Skeletal muscle cell (primary cell): ENCODE data around the gene RPTOR.

ENCODE experiments used
- DNase-seq: peaks from one replicate; pipeline ENCODE4 v3.0.0-alpha.2; 2010; ENCODE audit warnings: low read depth
- H3K4me3 ChIP-seq: 2 replicates; pipeline ENCODE4 v1.5.1; 2011; ENCODE audit warnings: low read depth, mild to moderate bottlenecking, control low read depth, low read length, moderate library complexity

RPTOR gene

DNA sequence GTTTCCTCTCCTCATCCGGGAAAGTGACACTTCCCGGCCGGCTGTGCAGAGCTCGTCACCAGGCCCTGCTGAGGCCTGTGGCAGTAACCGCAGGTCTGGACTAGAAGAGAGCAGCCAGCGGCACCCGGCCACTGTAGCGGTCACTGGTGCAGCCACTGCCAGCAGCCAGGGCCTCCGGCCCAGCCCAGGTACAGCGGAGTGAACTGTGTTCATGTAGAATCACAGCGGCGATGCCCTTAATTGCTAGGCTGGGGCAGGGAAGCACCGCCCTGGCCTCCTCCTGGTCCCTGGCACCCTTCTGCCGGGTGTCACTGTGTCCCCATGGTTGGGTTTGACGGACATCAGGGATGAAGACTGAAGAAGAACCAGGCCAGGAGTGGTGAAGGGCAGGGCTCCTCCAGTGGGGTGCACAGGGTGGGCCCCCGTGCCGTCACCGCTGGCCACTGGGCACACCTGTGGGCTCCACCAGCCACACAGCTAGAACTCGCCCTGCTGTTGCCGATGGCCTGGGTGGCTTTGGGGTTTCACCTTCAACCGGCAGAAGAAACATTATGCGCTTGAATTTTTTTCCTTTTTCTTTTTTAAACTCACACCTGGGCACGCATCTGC is 281.8 kb downstream of the RPTOR start:
- no peak for DNase-seq
- H3K4me3 ChIP-seq = no peak overlapping the region

DNA sequence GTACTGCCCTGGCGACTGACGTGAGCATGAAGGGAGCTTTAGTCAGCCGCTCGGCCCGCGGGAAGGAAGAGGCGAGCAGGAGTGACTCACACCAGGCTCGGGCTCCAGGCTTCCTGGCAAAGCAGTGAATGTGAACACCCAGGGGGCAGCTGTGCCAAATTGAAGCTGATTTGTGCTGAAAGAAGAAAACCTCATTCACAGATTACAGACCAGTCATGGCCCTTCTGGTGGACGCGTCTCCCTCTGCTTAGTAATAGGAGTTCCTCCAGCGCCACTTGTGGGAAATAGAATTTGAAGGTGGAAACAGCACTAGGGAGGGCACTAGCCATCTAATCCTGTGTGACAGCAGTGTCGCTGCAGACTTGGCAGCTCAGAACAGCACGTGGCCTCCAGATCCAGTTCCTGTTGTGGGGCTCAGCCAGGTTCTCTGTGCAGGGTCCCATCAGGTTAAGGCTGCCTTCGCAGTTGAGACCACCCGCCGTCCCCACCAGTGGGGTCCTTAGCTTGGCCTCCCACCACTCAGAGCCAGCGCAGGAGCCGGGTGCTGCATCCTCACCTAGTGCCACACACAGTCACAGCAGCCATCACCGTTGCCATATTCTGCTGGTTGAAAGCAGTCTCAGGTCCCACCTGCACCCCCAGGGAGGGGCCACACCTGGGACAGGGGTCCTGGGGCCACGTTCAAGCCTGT is 282.5 kb downstream of the RPTOR start:
- DNase-seq = peak; percentile 96

DNA sequence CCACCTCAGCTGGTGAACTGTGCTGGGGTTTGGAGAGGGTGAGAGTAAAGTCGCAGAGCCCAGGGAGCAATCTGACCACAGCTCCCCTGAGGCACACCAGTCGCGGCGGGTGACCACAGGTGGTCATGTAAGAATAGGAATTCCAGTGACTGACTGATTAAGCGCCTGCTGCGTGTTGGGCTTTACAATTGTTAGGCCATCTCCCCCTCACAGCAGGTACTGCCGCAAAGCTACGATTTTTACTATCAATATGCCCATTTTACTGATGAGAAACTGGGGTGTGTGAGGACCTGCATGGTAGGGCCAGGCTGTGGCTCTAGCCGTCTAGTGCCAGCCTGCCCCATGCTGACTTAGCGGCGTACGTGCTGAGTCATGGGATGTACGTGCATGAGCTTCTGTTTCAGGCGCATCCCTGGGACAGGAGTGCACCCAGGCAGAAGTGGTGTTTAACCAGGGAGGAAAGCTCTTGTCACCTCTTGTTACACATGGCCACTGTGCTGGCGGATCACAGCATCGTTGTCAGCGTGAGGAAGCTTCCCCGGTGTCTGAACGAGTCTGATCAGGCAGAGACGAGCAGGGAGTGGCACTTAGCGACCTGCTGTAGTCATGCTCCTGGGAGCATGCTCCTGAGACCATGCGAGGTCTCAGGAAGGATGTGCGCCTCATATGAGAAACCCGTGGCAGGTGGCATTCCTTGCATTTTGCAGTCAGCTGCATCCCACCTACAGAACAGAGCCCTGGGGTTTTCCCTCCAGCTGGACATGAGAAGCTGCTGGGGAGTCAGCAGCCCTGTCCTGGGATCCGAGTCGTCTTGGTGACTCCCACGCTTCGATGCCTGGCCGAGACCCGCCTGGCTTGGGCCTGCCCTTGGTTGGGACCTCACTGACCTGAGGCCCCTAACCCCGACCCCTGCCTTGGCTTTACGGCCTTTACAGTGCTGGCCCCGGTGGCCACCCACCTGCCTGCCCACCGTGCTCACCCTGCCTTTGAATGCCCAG is 283.3 kb downstream of the RPTOR start:
- DNase-seq = no peak
- no peak overlapping the region for H3K4me3 ChIP-seq

More for the DNA sequence above, 282.5 kb downstream of the RPTOR start:
- no peak overlapping the region for H3K4me3 ChIP-seq

DNA sequence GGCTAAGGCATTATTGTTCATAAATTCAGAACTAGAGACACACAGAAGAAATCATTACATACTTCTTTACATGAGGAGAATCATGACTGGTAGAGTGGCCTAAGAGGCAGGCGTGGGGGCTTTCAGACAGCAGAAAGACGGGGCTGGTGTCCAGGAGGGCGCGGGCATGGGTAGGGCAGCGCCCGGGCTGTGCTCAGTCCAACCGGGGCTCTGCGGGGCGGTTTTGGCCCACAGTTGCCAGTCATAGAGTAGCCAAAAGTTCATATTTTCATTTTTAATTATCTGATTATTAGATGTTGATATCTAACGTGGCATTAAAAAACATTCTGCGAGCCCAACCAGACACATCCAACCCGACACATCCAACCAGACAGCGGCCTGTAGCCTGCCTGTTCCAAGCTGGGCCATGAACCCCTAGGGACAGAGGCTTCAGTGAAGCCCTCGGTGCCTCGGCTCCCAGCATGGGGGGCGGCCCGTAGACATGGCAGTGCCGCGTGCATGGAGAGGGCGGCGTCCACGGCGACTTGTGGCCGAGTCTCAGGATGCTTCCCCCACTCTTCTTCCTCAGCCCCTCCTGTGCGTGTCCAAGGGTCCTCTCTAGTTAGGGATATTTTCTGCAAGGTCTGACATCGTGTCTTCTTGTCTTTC is 284.7 kb downstream of the RPTOR start:
- no peak for DNase-seq
- H3K4me3 ChIP-seq = no peak overlapping the region

DNA sequence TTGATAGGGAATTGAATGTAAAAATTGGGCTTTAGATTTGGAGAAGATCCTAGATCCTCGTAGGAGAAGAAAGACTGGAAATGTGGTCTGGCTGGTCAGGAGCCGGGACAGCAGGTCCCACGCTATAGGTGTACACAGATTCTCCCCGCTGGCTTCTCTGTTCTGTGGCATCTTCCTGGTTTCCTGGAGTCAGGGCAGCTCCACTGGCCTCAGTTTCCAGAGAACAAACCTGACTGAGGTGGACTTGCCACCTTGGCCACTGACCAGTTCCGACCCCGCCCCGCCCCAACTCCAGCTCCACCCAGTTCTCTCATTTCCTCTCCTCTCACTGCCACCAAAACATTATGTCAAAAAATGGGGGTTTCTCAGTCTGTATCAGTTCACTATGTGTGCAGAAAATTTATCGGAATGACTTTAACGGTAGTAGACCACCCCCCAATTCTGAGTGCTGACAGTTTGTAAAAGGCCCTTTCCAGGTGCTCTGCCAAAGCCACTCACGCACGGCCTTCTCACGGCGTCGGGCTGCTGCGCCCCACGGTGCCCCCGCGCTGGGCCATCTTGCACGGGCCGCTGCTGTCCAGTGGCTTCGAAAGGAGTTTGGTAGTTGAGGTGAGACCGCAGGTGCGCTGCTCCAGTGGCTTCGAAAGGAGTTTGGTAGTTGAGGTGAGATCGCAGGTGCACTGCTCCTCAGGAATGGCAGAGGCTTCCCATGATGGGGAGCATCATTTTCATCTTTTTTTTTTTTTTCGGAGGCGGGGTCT is 285.6 kb downstream of the RPTOR start:
- H3K4me3 ChIP-seq = no peak overlapping the region
- DNase-seq = no peak

DNA sequence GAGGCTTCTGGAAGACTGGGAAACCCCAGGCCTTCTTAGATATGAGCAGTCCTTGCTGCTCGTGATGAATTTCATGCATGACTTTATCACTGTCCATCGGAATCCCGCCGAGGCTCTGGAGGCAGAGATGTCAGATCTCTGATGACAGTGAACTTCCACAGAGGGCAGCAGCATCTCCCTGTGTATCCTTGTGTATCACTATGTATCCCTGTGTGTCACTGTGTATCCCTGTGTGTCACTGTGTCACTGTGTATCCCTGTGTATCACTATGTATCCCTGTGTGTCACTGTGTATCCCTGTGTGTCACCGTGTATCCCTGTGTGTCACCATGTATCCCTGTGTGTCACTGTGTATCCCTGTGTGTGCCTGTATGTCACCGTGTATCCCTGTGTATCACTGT is 286.9 kb downstream of the RPTOR start:
- DNase-seq = no peak

DNA sequence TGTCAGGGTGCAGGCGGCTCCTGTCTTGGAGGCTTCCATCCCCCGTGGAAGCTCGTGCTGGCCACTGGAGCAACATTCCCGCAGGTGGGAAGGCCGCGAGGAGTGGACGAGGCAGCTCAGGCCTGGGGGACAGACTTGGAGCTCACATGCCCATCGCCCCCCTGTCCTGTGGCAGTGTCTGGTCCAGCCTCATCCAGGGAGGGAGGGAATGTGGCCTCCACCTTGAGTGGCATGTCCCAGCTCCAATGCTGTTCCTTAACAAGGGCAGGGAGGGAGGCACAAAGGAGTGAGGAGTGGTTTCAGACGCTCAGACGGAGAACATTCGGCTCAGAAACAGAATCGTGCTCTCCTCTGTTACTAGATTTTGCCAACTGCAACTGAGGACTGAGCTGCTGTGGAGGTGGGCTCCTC is 287.6 kb downstream of the RPTOR start:
- no peak for DNase-seq

More for the DNA sequence above, 286.9 kb downstream of the RPTOR start:
- H3K4me3 ChIP-seq = no peak overlapping the region

DNA sequence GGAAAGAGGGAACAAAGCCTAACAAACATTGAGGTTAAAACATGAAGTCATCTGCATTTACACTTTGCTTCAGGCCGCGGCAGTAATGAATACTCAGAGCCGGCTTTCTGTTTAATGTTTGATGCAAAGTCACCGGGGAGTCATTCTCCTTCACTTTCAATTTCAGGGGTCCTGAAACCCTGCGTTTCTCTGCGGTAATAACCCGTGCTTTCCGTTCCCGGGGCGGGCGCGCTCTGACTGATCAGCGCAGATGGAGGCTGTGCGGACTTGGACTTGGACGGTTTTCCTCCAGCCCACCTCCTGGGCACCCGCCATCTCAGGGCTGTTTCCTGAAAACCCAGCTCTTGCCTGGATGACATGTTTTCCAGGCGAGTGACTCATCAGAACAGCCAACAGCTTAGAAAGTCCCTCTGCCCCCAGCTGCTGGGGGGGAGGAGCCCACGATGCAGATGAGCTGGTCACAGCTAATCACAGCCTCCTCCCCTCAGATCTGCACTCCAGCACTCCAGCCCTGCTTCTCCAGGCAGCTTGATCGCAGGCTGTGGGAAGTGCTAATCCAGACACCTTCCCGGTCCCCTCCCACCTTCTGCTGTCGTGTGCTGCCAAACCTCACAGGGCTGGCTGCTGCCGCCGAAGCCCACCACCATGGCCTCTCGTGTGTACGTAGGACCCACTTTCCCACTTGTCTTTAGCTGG is 288.4 kb downstream of the RPTOR start:
- DNase-seq = peak; percentile 98

More for the DNA sequence above, 287.6 kb downstream of the RPTOR start:
- H3K4me3 ChIP-seq = peak overlapping the region; percentile 43

DNA sequence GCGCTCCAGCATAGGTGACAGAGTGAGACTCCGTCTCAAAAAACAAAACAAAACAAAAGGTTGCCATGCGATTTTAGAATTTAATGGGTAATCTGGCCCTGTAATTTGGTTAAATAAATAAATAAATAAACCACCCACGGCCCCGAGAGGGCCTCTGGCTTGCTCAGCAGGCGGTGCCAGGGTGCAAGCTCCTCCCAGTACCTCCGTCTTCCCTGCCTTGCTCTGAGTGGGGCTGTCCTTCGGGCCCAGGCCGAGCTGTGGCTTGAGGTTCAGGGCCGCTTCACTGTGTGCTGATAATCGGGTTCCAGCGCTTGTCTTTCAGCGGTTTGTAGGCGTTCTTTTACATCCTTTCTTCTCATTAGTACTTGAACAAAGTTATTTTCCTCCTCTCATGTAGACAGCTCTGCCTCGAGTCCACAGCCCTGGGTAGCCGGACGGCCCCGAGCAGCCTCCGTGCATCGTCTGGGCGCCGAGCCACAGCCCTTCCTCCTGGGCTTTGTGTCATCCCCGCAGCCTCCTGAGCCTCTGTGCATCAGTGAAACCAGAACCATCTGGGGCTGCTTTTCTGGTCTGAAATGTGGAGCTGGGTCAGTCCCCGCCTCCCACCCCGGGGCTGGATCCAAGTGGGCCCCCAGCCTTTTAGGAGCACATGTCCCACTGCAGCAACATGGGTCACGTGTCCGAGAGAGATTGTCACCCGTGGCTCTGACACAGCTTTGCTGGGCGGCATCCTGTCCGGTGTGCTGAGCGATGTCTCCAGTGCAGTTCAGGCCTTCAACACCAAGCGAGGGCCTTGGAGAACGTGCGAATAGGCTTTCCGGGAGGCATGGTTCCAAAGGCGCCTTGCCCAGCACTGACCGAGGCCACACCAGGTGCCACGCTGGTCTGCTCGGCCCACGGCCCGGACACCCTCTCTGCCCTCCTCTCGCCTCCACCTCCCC is 289.6 kb downstream of the RPTOR start:
- DNase-seq = peak; percentile 72
- peak overlapping the region; percentile 43 for H3K4me3 ChIP-seq

More for the DNA sequence above, 288.4 kb downstream of the RPTOR start:
- H3K4me3 ChIP-seq = peak overlapping the region; percentile 43

DNA sequence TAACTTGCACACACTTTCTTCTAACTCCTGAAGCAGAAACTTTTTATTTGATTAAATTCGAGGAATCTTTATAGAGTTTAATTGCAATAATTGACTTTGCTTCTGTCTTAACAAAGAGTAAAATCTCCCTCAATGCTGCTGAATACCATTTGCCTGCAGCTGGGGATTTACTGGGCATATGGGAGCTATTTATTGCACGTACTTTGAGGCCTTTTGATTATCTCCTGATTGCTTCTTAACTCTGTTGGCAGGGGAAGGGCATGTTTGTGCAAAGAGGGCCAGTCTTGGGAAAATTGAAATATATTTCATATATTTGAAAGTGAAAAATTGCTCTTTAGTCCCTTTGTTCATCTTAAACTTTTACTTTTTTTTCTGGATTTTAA is 290.2 kb downstream of the RPTOR start:
- DNase-seq = no peak
- no peak overlapping the region for H3K4me3 ChIP-seq

DNA sequence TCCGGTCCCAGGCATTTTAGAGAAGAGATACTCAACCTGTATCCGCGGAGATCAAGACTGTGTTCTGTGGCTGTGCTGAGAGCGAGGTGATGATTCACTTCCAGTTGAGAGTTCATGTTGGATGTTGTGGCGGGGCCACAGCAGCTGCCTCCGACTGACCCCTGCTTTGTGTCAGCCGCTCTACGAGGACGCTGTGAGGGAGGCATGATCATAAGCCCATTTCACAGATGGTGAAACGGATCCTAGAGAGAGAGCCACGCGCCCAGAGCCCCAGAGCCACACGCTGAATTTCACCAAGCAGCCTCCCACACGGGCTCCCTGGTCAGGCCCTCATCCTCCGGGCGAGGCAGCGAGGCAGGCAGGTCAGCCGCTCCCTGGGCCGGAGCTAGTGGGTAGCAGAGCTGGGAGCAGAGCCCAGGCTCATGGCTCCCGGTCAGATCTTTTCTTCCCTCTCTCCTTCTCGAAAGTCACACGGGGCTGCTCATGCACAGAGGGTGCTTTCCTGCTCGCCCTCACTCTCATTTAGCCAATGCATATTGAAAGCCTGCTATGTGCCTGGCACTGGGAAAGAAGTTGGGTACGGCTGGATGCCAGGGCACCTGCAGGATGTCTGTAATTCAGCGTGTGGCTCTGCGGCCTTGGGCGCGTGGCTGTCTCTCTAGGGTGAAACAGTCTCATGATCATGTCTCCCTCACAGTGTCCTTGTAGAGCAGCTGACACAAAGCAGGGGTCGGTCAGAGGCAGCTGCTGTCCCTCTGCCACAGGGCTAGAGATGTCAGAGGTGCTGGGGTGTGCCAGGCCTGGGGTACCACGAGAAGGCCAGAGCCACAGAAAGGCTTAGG is 291.4 kb downstream of the RPTOR start:
- no peak for DNase-seq
- H3K4me3 ChIP-seq = no peak overlapping the region

DNA sequence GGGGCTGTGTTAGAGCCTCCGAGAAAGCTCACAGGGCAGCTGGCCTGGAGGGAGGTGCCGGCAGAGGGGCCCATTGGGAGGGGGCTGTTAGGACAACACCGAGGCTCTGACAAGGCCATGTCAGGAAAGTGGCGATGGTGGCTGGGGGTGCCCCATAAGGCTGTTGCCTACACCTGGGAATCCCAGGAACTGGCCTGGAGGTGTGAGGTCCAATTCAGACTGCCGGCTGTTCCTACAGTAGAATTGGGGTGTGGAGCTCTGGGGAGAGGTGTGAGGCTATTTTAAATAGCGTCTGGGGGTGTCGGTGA is 292.0 kb downstream of the RPTOR start:
- no peak overlapping the region for H3K4me3 ChIP-seq
- DNase-seq = no peak

DNA sequence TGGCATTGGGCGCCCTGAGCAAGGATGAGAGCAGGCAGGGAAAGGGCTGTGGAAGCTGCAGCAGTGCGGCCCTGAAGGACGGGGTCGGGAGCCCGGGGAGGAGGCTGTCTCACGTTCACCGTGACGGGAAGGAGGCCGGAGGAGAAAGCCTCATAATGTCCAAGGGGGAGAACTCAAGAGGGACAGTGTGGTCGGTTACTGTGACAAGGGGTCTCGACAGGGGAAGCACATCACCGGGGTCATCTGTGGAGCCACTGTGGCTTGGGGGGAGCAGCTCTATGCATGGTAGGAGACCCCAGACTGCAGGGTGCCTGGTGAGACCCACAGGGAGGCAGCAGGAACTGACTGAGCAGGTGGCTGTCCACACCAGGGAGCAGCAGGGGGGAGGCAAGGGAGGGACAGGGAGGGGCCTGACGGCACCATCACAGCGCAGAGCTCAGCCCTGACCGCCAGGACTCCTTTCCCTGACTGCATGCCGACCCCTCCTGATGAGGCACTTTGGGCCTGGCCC is 292.4 kb downstream of the RPTOR start:
- no peak overlapping the region for H3K4me3 ChIP-seq
- no peak for DNase-seq

DNA sequence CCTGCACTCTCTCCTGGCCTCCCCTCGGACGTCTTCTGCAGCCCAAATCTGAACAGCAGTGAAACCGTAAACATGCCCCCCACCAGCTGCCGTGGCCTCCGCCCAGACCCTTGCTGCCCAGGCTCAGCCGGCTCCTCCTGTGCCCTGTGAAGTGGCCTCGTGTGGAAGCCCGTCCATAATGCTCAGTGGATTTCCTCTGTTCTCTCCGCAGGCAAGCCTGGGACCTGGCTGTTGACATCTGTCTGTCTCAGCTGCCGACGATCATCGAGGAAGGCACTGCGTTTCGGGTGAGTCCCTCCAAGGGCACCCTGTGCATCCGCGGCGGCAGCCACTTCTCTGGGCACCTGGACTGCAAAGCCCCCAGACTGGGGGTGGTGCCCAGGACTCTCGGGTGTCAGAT is 293.1 kb downstream of the RPTOR start:
- no peak overlapping the region for H3K4me3 ChIP-seq
- no peak for DNase-seq

DNA sequence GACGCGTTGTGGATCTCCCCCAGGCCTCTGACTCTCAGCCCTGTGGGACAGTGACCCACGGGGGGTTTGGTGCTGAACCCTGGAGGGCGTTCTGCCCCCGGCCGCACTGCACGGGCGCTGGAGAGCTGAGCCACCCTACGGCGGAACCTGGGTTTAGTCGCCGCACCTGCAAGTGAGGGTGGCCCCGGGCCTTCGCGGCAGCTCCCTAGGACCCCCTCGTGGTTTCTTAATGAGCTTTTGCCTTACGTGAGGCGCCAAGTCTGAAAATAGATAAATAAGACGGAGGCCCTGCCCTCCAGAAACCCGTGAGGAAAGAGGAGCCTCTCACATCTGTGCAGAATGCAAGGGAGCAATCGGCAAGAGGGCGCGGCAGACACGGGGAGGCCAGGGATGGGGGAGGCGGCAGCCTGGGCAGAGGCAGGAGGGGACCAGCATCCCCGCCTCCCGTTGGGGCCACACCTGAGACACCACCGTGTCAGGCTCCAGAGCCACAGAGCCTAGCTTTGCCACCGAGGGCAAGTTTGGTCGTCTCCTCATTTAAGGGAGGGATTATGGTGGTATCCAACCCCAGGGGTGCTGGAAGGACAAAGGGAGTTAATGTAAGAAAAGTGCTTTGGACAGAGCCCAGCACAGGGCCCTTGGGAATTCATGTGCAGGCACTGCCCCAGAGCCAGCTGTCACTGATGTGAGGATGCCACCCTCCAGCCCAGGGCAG is 293.8 kb downstream of the RPTOR start:
- DNase-seq = no peak
- H3K4me3 ChIP-seq = no peak overlapping the region

DNA sequence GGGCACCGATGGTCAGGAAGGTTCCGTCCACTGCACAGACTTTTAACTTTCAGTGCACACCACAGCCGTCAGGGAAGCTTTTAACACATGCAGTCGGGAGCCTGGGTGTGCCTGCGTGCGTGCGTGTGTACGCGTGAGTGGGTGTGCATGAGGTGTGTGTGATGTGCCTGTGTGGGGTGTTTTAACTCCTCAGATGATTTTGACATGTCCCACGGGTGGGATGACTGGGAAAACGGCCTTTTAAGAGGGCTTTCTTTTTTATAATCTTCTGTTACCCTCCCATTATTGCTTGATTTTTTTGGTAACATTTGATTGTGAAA is 294.3 kb downstream of the RPTOR start:
- DNase-seq = no peak
- no peak overlapping the region for H3K4me3 ChIP-seq
